Fibroblast of gingiva (primary cell): ENCODE results near the gene RNF217.

Source experiments
- DNase-seq: peaks from one replicate; pipeline ENCODE4 v3.0.0-alpha.2; 2011; ENCODE audit warnings: low read depth

Gene RNF217

DNA sequence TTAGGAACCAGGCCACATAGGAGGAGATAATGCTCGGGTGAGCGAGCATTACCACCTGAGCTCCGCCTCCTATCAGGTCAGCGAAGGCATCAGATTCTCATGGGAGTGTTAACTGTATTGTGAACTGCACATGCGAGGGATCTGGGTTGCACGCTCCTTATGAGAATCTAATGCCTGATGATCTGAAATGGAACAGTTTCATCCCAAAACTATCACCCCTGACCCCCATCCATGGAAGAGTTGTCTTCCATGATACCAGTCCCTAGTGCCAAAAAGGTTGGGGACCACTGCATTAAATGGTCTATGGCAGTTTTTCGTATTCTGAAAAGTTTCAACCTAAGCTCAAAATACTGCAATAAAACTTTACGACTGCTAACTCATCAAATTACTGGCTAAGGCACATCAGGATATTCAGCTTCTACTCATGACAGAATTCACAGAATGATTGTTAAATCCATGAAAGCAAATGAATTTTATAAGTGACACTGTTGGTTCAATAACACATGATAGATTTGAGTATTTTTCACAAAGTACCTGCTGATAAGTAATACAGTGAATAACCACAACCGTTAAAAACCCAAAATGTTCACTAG, 25.9 kb downstream of the RNF217 start:
- DNase-seq: no peak

DNA sequence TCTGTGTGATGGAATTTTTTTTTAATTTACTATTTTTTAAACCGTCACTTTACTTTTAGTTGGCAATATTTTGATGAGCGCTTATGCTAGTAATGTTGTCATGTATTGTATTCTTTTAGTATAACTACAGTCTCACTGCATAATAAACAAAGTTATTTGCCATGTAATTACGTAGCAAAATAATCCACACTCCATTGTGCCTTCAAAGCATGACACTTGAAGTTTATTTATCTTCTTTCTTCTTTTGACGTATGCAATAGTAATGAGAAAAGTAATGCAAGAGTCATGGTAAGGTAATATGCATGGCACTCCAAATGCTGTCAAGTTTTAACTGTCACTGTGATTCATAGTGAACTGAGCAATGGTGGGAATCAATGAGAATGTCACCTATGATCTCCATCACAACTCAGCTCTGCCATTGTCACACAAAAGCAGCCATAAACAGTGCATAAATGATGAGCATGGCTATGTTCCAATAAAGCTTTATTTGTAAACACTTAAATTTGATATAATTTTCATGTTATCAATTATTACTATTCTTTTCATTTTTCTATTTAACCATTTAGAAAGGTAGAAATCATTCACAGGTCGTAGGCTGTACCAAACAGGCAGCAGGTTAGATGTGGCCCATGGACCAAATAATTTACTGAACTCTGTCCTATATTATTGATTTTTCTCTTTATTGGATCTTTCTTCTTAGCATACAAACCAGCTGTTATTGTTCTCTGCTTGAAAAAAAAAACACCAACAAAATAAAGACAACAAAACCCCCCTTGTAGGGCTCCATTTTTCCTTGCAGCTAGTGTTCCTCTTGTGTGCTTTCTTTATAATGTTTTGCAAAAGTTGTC, 27.1 kb downstream of the RNF217 start:
- no peak for DNase-seq

DNA sequence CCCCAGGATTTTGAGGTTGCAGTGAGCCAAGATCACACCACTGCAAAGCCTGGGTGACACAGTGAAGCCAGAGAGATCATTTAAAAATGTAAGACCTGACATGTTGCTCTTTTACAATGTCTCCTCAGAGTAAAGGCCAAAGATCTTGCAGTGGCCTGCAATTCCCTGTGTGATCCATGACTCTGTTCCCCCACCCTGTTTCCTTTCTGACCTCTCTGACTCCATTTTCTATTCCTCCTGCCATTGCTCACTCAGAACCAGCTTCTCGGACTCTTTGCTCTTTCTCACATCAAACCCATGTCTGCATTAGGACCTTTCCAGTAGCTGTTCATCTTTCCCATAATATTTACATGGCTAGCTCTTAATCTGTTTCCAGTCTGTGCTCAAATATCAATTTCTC, 28.8 kb downstream of the RNF217 start:
- DNase-seq: no peak

DNA sequence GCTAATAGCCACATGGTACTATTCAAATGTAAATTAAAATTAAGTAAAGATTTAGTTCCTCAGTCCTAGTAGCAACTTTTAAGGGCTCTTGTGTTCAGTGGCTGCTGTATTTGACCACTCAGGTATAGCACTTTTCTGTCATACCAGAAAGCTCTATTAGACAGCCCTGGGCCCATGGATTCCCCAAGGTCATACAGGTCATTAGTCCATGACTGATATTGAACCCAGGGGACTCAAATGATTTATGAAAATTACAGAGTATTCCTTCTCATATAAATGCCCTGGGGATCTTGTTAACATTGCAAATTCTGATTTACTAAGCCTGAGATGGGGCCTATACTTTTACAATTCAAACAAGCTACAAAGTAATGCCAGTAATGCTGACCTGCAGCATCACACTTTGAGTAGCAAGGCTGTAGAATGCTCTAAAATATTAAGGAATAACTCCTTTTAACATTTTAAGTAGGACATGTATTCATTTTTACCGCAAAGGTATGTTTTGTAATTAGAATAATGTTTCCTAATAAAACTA, 29.6 kb downstream of the RNF217 start:
- no peak for DNase-seq

DNA sequence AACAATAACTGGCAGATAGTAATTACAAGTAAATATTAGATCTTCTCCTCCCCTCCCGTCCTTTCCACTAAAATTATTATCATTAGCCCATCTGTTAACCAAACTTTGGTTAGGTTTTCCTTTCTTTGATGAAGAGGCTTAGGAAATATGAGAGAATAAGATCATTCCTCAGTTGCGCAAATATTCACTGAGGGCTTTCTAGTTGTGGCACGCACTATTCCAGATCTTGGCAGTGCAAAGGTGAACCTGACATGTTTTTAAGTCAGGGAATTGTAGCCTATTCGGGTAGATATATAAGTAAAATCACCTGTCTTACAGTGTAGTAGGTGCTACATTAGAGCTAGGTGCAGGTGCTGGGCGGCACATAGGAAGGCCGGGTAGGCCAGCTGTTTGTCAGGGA, 31.1 kb downstream of the RNF217 start:
- DNase-seq: no peak

DNA sequence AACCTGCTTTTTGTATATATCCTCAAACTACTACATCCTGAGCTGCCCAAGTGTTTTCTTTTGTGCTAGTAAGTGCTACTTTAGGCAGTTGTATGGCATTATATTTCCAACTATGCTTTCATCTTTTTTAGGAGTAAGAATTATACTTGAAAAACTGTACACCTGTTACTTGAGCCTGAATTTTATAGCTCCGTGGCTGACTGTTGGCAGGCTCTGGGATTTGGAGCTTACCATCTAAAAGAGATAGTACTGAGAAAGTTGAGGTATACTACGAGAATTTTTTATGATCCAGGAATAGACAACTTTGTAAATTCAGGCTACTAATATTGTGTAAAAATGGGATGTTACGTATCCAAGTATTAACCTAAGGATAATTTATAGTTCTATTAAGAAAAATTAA, 32.4 kb downstream of the RNF217 start:
- DNase-seq: no peak

DNA sequence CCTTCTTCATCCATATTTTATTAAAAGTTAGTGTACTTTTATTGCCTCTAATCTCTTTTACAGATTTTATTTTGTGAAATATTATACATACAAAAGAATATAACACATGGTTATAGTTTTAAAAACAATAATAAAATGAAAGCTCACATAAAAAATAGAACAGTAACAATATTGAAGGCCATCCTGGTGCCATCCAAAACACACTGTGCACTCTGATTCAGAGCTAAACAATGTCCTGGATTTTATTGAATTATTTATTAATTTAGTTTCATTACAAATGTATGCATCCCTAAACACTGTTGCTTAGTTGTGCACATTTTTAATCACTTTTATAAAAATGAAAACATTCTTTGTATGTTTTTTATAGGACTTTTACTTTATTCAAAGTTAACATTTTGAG, 32.9 kb downstream of the RNF217 start:
- no peak for DNase-seq

DNA sequence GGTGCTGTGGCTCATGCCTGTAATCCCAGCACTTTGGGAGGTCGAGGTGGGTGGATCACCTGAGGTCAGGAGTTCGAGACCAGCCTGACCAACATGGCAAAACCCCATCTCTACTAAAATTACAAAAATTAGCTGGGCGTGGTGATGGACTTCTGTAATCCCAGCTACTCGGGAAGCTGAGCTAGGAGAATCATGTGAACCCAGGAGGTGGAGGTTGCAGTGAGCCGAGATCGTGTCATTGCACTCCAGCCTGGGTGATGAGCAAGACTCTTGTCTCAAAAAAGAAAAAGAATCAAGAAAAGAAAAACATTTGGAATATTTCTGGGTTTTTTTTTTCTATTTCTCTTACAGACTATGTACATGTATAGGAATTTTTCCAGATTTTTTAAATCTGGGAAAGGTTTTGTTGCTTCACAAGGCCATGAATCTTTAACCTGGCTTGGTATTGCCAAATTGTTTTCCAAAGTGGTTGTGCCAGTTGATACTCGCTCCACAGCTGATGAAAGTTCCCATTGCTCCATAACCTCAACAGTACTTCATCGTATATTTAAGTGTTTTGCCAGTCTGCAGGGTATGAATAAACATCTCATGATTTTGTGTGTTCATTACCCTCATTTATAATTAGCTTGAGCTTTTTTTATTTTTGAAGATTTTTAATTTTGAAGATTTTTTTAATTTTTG, 33.5 kb downstream of the RNF217 start:
- no peak for DNase-seq

DNA sequence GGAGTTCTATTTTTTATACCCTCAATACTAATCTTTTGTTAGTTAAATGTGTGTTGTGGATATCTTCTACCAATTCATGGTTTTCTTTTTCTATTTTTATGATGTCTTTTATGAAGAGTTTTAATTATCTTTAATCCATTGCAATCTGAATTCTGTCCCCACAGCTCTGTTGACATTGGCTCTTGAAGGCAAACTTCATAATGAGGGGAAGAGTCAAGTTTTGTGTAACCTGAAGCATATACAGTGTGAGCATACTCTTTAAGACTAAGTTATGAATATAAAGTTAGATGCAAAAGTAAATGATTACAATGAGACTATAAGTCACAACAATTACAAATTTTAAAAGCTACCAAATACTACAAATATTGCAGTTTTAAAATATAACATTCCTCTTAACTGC, 34.2 kb downstream of the RNF217 start:
- no peak for DNase-seq

DNA sequence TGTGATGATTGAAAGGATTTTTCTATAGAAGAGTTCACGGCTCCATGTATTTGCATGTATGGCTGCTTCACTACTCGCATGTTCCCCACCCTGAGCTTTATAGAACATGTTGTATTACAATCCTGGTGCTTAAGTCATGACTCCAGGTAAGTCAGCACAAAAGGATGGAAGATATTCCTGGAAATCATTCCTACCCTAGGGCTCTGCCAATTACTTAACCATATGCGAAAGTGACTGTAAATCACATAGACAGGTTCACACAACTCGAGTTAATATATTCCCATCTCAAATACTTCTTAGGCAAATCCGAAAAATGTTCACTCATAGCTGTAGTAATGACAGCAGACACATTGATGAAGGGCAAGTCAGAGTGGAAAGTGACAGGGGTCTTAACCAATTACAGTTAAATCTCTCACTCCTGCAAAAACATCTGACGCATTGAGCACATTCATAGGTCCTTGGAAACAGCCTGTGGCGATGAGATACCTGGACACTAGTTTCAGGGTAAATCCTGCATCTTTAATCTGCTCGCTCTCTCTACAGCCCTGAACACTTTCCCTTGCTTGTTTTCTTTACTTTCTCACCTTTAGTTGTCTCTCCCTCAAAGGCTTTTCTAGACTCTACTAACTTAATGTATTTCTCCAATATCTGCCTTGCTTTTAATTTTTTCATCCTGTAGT, 35.1 kb downstream of the RNF217 start:
- no peak for DNase-seq

DNA sequence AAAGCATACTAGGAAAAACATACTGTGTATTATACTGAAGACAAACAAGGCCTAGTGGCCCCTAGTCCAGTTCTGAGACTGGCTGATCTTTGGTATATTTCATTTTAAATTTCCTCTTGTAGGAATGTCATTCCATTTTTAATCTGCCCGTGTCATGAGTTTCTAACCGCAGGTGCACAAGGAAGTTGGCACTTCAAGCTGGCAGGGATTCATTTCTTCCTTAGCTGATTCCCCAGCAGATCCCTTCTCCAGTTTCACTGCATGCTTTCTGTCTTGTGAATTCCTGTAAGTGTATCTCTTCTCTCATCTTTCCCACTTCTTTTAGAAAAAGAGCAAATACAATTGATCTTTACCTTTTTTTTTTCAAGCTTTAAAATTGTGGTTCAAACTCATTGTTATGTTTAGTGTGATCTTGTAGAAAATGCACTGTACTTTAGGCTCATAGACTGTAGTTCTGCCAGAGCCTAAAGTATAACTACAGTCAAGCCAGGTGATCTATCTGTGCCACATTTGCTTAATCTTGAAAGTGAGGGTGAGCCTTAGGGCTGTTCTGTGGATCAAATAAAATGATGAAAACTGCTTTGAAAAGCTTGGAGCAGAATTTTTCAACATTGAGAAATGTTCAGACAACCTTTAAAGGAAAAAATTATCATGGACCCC, 37.0 kb downstream of the RNF217 start:
- no peak for DNase-seq

DNA sequence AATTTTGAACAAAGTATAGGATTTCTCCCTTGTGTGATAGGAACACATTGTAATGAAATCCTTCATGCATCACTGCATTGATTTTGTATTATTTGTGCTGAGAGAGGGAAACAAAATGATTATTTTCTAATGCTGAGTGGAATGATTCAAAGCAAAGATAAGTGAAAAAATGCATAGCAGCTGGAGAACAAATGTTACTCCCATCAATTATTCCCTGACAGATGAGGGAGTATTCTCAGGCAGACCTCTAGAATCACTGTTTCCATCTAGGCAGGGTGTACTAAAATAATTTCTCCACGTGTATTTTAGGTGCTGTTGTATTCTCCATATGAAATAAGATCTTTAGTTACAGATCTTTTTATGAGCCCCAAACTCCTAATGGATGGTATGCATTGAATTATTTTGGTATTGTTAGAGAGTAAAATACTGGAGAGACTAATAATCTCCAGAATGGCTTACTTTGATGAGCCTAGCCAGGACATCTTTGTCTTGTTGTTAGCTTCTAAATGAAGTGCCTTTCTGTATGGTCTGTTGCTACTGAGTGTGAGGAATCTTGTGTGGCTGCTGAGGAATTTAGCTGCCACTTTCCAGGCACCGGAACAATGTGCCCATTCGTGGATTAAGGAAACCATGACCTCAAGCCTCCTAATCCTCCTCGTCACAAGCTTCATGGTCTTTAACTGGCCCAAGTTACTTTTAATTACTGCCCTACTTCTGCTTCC, 39.6 kb downstream of the RNF217 start:
- no peak for DNase-seq

DNA sequence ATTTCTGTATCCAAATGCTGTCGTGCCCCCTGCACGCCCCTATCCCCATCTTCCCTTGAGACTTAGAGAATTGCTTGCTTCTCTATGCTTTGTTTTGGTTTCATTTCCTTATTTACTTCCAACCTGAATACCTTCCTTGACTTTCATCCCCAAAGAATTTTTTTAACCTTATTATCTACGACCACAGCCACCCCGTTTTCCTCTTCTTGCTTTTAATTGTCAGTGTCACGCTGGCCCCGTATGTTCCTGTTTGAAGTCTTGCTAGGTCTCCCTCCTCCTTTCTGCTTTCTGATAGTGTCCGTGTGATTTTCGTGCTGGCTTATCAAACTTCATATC, 40.1 kb downstream of the RNF217 start:
- no peak for DNase-seq

DNA sequence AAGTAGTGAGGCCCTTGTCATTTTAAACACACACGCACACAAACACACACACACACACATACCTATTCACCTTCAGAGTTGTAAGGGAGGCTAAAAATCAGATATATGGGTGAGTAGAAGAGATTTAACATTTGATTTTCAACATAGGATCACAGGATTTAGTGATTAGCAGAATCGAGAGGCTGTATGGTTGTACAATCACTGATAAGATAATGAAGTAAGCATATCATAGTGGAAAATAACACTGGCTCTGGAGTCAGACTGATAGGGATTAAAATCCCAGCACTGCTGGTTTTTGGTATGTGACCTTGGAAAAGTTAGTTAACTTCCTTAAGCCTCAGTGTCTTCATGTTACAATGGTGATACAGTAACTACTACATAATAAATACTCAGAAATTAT, 40.8 kb downstream of the RNF217 start:
- DNase-seq: no peak

DNA sequence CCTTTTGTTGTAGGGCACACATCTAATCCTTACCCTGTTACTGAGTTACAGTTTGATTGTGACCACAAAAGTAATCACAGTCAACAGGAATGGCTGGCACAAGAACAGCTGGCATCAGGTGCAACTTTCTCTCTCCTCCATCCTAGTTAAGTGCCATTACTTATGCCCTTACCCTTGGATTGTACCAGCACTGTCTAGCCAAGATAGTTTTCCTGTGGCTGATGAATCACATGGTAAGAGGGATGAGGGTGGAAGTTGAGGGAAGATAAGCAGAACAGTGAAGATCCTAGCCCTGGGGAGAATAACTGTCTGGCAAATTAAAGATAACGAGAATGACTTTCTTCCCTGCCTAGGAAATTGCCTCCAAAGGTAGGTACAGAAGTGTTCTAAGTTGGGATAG, 42.0 kb downstream of the RNF217 start:
- DNase-seq: no peak

DNA sequence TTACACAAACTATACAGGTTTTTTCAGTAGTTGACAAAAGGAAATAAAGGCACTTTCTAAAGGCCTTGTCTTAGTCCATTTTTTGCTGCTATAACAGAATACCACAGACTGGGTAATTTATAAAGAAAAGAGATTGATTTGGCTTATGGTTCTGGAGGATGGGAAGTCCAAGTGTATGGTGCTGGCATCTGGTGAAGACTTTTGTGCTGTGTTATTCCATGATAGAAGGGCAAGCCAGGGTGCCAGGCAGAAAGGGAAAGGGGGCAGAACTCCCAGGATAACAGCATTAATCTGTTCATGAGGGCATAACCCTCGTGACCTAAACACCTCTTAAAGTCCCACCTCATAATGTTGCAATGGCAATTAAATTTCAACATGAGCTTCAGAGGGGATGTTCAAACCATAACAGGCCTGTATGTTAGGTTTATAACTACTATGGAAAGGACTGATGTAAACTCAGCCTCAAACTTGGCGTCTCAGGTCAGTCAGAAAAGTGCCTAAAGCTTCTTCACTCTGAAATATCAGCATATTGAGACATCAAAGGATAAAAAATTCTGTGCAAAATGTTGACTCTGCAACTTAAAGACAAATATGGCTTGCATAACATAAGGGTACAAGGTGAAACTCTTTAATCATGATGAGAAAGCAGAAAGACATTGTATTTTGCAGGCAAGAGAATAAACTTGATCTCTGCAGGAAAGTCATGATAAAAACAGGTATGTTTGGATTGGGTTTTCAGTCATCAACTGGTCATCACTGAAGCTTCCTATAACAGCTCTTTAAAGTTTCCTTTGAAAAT, 42.8 kb downstream of the RNF217 start:
- no peak for DNase-seq

DNA sequence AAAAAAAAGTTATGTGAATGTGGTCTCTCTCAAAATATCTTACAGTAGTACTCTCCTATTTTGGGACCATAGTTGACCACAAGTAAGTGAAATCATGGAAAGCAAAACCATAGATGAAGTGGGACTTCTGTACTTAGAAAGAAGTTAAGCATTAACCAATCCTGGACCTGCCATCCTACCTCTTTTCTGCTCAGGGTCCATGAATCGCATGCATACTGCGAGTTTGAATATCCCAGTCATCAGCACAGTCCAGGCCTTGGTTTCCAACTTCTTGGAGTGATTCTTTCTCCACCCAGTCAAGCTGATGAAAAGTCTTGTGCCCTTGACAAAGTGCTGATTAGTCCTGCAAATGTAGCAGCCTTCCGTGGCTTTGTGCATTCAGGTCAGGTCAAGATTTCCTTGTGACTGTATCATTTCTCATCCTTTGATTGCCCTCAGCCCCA, 46.0 kb downstream of the RNF217 start:
- DNase-seq: no peak

DNA sequence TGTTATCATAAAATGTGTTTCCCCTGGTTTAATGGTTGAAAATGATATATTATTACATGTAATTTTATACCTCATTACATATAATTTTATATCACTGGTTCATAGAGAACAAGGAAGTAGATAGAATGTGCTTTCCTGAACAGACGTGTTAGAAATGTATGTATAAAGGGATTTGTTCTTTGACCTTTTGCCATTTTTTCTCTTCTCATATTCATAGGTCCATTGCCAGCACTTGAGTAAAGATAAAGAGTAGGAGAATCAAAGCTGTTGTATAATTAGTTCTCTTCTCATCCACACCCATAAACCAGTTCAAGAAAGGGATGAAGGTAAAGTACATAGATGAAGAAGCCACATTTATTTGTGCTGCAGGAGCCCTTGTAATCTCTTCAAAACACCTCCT, 46.7 kb downstream of the RNF217 start:
- no peak for DNase-seq

DNA sequence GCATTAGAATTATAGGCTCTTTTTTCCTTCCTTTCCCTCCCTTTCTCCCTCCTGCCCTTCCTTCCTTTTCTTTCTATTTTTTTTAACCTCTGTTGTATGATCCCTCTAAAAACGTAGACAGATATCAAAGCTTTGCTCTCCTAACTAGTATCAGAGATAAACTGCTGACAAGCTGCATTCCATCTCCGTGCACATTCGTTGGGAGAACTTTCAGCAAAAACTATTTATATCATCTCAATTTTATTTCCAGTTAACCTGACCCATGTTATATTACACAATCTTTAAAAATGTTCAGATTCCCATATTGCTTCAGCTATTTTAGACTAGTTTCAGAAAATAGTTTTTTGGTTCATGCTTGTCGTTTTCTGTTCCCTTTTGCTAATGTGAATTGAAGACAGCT, 47.3 kb downstream of the RNF217 start:
- peak; percentile 32 for DNase-seq

DNA sequence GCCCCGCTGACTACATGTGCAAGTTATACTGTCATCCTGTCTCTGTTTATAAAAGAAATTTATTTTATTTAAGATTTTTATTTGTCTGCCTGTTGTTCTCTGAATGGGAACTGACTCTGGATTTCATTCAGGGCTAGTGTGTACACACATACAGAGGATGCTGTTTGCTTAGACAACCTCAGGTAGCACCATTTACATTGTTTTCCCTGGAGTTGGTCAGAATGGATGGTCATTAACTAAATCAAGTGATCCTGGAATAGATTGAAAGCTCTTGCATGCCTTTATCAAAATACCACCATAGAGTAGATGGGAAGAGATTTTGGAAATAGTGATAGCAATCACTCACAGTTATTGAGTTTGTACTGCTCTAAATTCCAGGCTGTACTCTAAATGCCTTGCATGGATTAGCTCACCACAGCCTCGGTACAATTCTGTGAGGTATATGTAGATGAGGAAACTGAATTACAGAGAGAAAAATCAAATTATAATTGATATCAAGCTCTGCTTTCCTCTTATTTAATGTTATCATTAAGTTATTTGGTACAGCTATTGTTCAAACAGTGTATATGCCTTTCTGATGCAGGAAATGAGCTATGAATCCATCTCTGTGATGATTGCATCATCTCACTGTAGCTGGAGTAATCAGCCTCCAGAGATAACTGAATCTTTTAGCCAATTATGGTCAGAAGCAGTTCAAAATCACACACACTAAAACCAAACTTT, 51.9 kb downstream of the RNF217 start:
- DNase-seq: peak; percentile 38
